ENCODE results near the gene CELF4.

The CELF4 gene

DNA sequence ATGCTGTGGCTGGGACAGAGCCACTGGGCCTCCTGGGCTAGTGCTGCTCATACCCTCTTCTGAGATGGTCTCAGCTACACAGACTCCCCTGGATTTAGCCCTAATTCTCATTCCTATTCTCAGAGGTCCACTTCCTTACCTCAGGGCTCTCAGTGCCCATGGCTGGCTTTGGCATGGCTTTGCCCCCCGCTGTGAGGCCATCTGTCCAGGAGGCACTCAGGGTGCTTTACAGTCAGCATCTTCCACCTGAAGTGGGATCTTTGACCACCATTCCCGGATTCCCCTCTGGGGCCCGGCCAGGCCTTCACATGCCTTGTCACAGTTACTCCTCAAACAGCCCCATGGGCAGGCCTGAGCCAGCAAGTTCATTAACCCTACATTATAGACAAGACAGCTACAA is 161.8 kb downstream of the CELF4 start:
- DNase-seq, result no peak

DNA sequence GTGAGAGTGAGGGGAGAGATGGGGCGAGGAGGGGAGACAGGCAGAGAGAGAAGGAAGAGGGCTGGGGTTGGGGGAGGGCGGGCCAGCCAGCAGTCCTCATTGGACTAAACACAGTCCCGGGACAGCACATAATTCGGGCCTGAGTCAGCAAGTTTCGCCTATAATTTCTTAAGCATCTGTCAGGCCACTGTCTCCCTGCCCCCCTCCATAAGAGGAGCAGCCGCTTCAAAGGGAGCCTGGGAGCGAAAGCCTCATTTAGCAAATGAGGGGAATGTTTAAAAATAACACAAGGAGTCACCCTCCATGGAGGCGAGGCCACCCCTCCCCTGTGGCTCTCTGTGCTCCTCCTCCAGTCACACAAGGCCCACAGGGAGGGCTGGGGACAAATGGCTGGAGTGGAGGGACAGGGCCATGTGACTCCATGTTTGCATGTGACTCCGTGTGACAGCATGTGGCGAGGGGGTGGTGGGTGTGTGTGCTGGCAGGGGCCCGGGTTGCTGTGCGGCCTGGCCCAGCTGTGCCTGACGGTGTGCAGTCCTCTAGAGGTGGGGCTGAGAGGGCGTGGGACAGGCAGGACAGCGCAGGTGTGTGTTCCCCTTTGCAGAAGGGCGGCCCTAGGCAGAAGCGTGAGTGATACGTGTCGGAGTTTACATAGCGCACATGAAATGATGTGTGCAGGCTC is 162.4 kb downstream of the CELF4 start:
- peak; percentile 63 for DNase-seq

GRCh38 chr18:37402735-37403099 is 162.9 kb downstream of the CELF4 start:
- no peak for DNase-seq

DNA sequence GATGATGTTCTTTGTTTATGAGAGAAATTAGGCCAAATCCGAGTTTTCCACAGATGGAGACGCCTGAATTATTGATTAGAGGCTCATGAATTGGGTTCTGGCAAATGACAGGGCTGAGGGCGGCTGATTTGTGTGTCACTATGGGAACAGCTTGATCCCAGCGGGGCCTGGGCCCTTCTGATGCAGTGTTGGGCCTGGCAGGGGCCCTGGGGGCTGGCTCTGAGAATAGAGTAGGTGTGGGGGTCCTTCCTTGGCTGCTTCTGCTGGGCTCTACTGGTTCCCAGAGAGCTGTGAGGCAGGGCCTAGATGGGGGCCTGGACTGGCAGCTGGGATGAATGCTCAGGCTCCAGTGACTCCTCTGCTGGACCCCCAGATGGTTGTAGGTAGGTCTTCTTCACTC is 164.8 kb downstream of the CELF4 start:
- no peak for DNase-seq

DNA sequence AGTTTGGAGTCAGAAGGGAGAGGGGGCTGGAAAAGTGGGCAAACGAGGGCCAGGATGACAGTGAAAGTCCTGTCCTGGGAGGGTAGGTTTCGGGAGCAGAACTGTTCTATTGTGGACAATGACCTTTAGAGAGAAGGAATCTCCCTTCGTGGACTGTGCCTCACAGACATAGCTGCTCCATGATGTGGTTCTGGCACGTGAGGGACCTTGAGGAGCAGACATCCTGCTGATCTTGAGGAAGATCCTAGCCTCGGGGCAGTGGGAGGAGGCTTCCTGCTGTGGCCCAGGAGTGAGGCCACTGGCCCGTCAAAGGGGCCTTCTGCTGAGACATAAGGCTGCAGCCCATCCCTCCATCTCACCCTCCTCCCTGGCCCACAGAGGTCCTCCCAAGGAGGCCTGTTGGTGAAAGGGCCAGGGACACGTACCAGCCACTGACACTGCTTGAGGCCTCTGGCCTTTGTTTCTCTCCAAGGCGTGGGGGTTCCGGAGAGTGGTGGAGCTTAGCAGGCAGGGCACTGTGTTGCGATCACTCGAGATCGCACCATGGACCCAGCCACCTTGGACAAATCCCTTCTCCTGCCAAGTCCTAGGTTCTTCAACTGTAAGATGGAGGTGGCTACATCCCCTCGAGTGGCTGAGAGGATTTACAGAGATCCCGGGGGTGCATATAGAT is 167.2 kb downstream of the CELF4 start:
- DNase-seq, result no peak

DNA sequence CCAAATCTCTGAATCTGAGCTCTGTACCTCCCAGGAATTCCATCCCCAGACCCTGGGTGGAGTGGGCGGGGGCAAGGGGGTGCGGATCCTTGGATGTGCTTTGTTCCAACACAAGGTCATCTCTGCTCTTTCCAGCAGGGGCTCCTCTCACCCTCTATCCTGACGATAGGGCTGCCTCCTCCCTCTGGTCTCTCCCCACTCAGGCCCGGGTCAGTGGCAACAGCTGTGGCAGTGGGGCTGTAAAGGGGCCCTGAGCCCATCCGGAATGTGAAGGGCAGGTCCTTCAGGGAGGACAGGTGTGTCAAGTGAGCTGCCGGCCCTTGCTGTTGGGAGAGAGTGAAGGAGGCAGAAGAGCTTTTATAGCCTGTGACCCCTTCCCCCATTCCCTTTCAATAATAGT is 167.8 kb downstream of the CELF4 start:
- no peak for DNase-seq

- DNase-seq, result no peak
Measured at GRCh38 chr18:37396971-37397720, 168.5 kb downstream of the CELF4 start.

GRCh38 chr18:37395631-37396030 is 170.0 kb downstream of the CELF4 start:
- no peak for DNase-seq

GRCh38 chr18:37395138-37395537 is 170.5 kb downstream of the CELF4 start:
- no peak for DNase-seq

GRCh38 chr18:37394610-37394965 is 171.0 kb downstream of the CELF4 start:
- DNase-seq, result no peak

GRCh38 chr18:37393945-37394609 is 171.5 kb downstream of the CELF4 start:
- DNase-seq, result peak; percentile 90

- no peak for DNase-seq
Measured at GRCh38 chr18:37393221-37393827, 172.3 kb downstream of the CELF4 start.

- DNase-seq, result no peak
Measured at GRCh38 chr18:37392648-37393047, 172.9 kb downstream of the CELF4 start.

DNA sequence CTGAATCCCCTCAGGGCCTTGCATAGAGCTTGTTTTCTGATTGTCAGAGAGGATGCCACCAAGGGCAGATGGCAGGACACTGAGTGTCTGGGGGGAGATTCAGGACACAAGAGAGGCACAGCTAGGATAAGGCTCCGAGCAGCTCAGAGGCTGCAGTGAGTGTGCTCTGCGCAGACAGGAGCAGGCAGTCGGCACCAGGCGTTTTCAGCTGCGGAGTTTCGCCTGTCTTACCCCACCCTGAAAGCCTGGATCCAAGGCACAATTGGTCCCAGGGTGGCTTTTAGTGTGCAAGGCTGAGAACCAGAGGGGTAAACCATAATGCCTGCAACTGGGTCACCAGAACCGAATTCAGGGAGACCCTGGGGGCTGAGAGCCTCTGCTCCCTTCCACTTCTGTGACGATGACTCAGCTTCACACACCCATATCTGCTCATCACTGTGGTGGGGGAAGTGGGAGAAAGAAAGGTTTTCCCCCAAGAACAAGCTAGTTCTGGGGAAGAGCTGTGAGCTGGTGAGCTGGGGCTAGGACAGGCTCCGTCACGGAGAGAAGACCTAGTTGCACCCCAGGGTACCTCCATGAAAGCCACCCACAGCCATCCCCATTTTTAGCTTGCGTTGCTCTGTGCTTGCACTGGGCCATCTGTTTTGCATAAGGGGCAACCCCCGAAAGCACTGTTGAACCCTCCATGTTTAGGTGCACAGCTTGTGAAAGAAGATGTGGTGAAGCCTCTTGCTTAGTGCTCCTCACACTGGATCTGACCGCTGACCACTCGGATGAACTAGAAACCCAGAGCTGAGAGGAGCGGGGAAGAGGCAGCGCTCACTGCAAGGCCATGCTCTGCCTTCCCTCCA is 173.7 kb downstream of the CELF4 start:
- DNase-seq, result no peak

- DNase-seq, result no peak
Measured at GRCh38 chr18:37391156-37391555, 174.4 kb downstream of the CELF4 start.

GRCh38 chr18:37390687-37391086 is 174.9 kb downstream of the CELF4 start:
- DNase-seq, result no peak

- no peak for DNase-seq
Measured at GRCh38 chr18:37389684-37390368, 175.8 kb downstream of the CELF4 start.

DNA sequence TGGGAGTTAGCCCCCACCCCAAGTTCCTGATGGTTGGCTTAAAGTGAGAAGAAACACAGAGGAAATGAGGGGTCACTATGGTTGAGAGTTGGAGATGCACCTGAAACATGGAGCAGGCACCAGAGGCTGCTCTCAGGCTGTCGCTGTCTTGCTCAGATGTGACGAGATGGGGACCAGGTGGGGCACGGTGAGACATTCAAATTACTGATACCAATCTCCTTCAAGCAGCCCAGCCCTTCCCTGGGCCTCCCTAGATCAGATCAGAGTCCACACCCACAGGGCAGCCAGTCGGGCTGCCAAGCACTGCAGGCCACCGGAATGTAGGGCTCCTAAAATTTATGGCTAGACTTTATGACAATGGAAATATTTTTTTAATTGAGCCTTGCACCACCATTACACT is 176.6 kb downstream of the CELF4 start:
- DNase-seq, result no peak

DNA sequence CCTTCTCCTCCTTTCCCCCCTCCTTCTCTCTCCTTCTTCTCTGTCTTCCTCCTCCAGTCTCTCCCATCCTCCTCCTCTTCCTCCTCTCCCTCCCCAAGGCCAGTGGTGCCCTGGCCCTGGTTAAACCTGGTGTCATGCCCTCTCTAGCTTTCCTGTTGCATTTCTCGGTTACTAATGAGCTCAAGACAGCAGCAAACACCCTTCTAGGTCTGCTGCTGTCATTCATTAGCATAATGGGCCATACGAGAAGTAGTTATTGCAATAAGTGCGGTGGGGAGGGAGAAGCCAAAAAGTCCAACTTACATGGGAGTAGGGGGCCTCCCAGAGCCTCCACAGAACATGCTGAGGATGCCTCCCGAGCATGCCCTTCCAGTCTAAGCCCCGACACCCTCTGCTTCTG is 177.2 kb downstream of the CELF4 start:
- DNase-seq, result no peak

GRCh38 chr18:37385846-37386778 is 179.5 kb downstream of the CELF4 start:
- DNase-seq, result no peak

All from right forelimb (tissue), 1 donor.